Neural cell (in vitro differentiated cells): ENCODE results near the gene B3GALNT2.

Experiments
- CTCF ChIP-seq: fragments of 450-650 bp; IDR thresholded peaks from 2 replicates; pipeline ENCODE4 v1.5.1; 2014; ENCODE audit warnings: antibody characterized with exemption, mild to moderate bottlenecking, moderate library complexity; ENCODE audit not compliant: poor library complexity, severe bottlenecking
- EP300 ChIP-seq: fragments of 450-650 bp; conservative IDR thresholded peaks from 2 replicates; pipeline ENCODE4 v1.6.1; 2014; ENCODE audit warnings: antibody characterized with exemption, mild to moderate bottlenecking, moderate library complexity; ENCODE audit not compliant: poor library complexity, severe bottlenecking
- EZH2 ChIP-seq: fragments of 200-600, 300-800 bp; shearing (Covaris generic), sonication (generic); IDR thresholded peaks from 2 replicates; pipeline ENCODE4 v1.6.1; 2014; ENCODE audit warnings: antibody characterized with exemption, low read length, borderline replicate concordance, mild to moderate bottlenecking; ENCODE audit not compliant: insufficient read depth, poor library complexity, severe bottlenecking
- POLR2AphosphoS5 ChIP-seq: IDR thresholded peaks from 2 replicates; pipeline ENCODE4 v1.6.1; 2012
- RAD21 ChIP-seq: fragments of 450-650 bp; conservative IDR thresholded peaks from 2 replicates; pipeline ENCODE4 v1.6.1; 2014; ENCODE audit warnings: antibody characterized with exemption, mild to moderate bottlenecking, moderate library complexity
- REST ChIP-seq: IDR thresholded peaks from 2 replicates; pipeline ENCODE4 v1.6.1; 2012; ENCODE audit warnings: borderline replicate concordance
- SMC3 ChIP-seq: fragments of 450-650 bp; conservative IDR thresholded peaks from 2 replicates; pipeline ENCODE4 v1.6.1; 2014; ENCODE audit warnings: antibody characterized with exemption, mild to moderate bottlenecking, moderate library complexity; ENCODE audit not compliant: poor library complexity

- TF ChIP-seq CTCF = no peak
- no peak for TF ChIP-seq POLR2AphosphoS5
- no peak for TF ChIP-seq RAD21
- no peak for TF ChIP-seq EP300
- no peak for TF ChIP-seq EZH2
- TF ChIP-seq SMC3 = no peak
- no peak for TF ChIP-seq REST
These were observed 48.4 kb downstream of the B3GALNT2 start for GRCh38 chr1:235455823-235456222.
